Loucy (cell line): Measurements from ENCODE around the gene CLCNKA.

ENCODE experiments used
- H2AFZ ChIP-seq: fragments of 200-600 bp; sonication (generic); 2 replicates; pipeline ENCODE4 v1.6.0; 2016; ENCODE audit warnings: antibody characterized with exemption, mild to moderate bottlenecking, low read length, moderate library complexity
- H3F3A ChIP-seq: fragments of 200-600 bp; 2 replicates; pipeline ENCODE4 v1.6.0; 2016; ENCODE audit warnings: antibody characterized with exemption, low read depth, mild to moderate bottlenecking
- H3K27me3 ChIP-seq: fragments of 200-600 bp; sonication (generic); 2 replicates; pipeline ENCODE4 v1.6.1; 2014; ENCODE audit warnings: low read length, mild to moderate bottlenecking; ENCODE audit not compliant: insufficient read depth, poor library complexity, severe bottlenecking
- H3K36me3 ChIP-seq: fragments of 200-600 bp; sonication (generic); 2 replicates; pipeline ENCODE4 v1.6.1; 2016; ENCODE audit warnings: low read length; ENCODE audit not compliant: insufficient read depth
- H3K4me1 ChIP-seq: fragments of 200-600 bp; sonication (generic); 2 replicates; pipeline ENCODE4 v1.5.1; 2014; ENCODE audit warnings: low read length, mild to moderate bottlenecking; ENCODE audit not compliant: insufficient read depth, poor library complexity, severe bottlenecking
- H3K4me2 ChIP-seq: fragments of 200-600 bp; sonication (generic); 2 replicates; pipeline ENCODE4 v1.6.0; 2014; ENCODE audit warnings: antibody characterized with exemption, low read length, low read depth, mild to moderate bottlenecking; ENCODE audit not compliant: poor library complexity, severe bottlenecking
- H3K4me3 ChIP-seq: fragments of 200-600 bp; sonication (generic); 2 replicates; pipeline ENCODE4 v1.5.1; 2014; ENCODE audit warnings: low read length, mild to moderate bottlenecking, mixed read lengths; ENCODE audit not compliant: poor library complexity, severe bottlenecking
- H3K79me2 ChIP-seq: fragments of 200-600 bp; sonication (generic); 2 replicates; pipeline ENCODE4 v1.6.1; 2014; ENCODE audit warnings: low read length; ENCODE audit not compliant: insufficient read depth
- H3K9ac ChIP-seq: fragments of 200-600 bp; sonication (generic); 2 replicates; pipeline ENCODE4 v1.6.0; 2014; ENCODE audit warnings: mild to moderate bottlenecking, low read depth, low read length, moderate library complexity; ENCODE audit not compliant: poor library complexity, severe bottlenecking
- H3K9me2 ChIP-seq: fragments of 200-600 bp; sonication (generic); replicated peaks from 2 replicates; pipeline ENCODE4 v1.6.1; 2016; ENCODE audit warnings: low read depth, low read length, mixed read lengths
- H3K9me3 ChIP-seq: fragments of 200-600 bp; sonication (generic); 2 replicates; pipeline ENCODE4 v1.6.1; 2014; ENCODE audit warnings: mild to moderate bottlenecking, antibody characterized with exemption, low read length, low read depth; ENCODE audit not compliant: insufficient read depth
- H4K20me1 ChIP-seq: fragments of 200-600 bp; sonication (generic); 2 replicates; pipeline ENCODE4 v1.6.0; 2014; ENCODE audit warnings: antibody characterized with exemption, low read length, mild to moderate bottlenecking; ENCODE audit not compliant: insufficient read depth, poor library complexity, severe bottlenecking
- CTCF ChIP-seq: fragments of 200-600 bp; sonication (generic); conservative IDR thresholded peaks from 2 replicates; pipeline ENCODE4 v1.5.1; 2014; ENCODE audit warnings: mild to moderate bottlenecking, antibody characterized with exemption, low read length
- EZH2phosphoT487 ChIP-seq: fragments of 200-600 bp; IDR thresholded peaks from 2 replicates; pipeline ENCODE4 v1.6.1; 2018; ENCODE audit warnings: antibody characterized with exemption, mild to moderate bottlenecking, moderate library complexity, borderline replicate concordance

Gene CLCNKA

GRCh38 chr1:15992187-15992553, 29.7 kb upstream of the CLCNKA start:
- Histone ChIP-seq H3K4me1 (no peaks in the 10 kb centered on the region), H3K27me3 (no peaks in the 10 kb centered on the region), H4K20me1 (no peaks in the 10 kb centered on the region), H3K9ac (no peak overlapping the region), H3K9me2 (no peaks in the 10 kb centered on the region), H3K4me3 (no peak overlapping the region), H3K4me2 (no peak overlapping the region), H3K36me3 (no peaks in the 10 kb centered on the region), H3K9me3 (no peaks in the 10 kb centered on the region), H2AFZ (no peak overlapping the region), H3F3A (no peaks in the 10 kb centered on the region), H3K79me2 (no peaks in the 10 kb centered on the region)
- TF ChIP-seq CTCF = no peak
- TF ChIP-seq EZH2phosphoT487 = no peak

GRCh38 chr1:15992582-15993500, 29.0 kb upstream of the CLCNKA start:
- H3K9me3 ChIP-seq = no peaks in the 10 kb centered on the region
- H3K79me2 ChIP-seq = no peaks in the 10 kb centered on the region
- H2AFZ ChIP-seq = no peak overlapping the region
- no peak for TF ChIP-seq CTCF
- TF ChIP-seq EZH2phosphoT487 = no peak
- no peaks in the 10 kb centered on the region for H3K4me1 ChIP-seq
- H3K27me3 ChIP-seq = no peaks in the 10 kb centered on the region
- no peaks in the 10 kb centered on the region for H4K20me1 ChIP-seq
- no peak overlapping the region for H3K4me2 ChIP-seq
- H3K36me3 ChIP-seq = no peaks in the 10 kb centered on the region
- no peak overlapping the region for H3K9ac ChIP-seq
- no peak overlapping the region for H3K4me3 ChIP-seq
- H3K9me2 ChIP-seq = no peaks in the 10 kb centered on the region
- H3F3A ChIP-seq = no peaks in the 10 kb centered on the region

GRCh38 chr1:15993666-15994065, 28.2 kb upstream of the CLCNKA start:
- Histone ChIP-seq H2AFZ (no peak overlapping the region), H4K20me1 (no peaks in the 10 kb centered on the region), H3K9me3 (no peaks in the 10 kb centered on the region), H3K27me3 (no peaks in the 10 kb centered on the region), H3F3A (no peaks in the 10 kb centered on the region), H3K79me2 (no peaks in the 10 kb centered on the region), H3K4me3 (no peak overlapping the region), H3K4me2 (no peak overlapping the region), H3K9me2 (no peaks in the 10 kb centered on the region), H3K4me1 (no peaks in the 10 kb centered on the region), H3K9ac (no peak overlapping the region), H3K36me3 (no peaks in the 10 kb centered on the region)
- TF ChIP-seq EZH2phosphoT487 = no peak
- TF ChIP-seq CTCF = no peak
